Brain microvascular endothelial cell (primary cell): ENCODE measurements around the gene CACNA2D2.

Experiments used
- DNase-seq: peaks from one replicate; pipeline ENCODE4 v3.0.0-alpha.2; 2020
- H3K27ac ChIP-seq: fragments of 250-450 bp; sonication (Bioruptor Pico); 2 replicates; pipeline ENCODE4 v1.5.1; 2020; ENCODE audit warnings: mild to moderate bottlenecking, moderate library complexity
- H3K27me3 ChIP-seq: fragments of 250-450 bp; sonication (Bioruptor Pico); replicated peaks from 2 replicates; pipeline ENCODE4 v1.5.1; 2020; ENCODE audit warnings: mild to moderate bottlenecking
- H3K36me3 ChIP-seq: fragments of 250-450 bp; sonication (Bioruptor Pico); replicated peaks from 2 replicates; pipeline ENCODE4 v1.5.1; 2020; ENCODE audit warnings: mild to moderate bottlenecking
- H3K4me3 ChIP-seq: 2 replicates; pipeline ENCODE4 v1.5.1; 2011; ENCODE audit warnings: low read depth, mild to moderate bottlenecking, control low read depth, low read length, moderate library complexity
- in situ Hi-C: cut with HindIII; loops from 2 replicates; pipeline ENCODE4 v1.10.0; 2017; ENCODE audit warnings: low sequenced_read_pairs, low pct_ligation_motif_present
- TF ChIP-seq, protein P1 (sequence below): IDR thresholded peaks from 2 replicates; pipeline ENCODE4 v1.5.1; 2011; ENCODE audit warnings: low read depth, mild to moderate bottlenecking, moderate library complexity, low read length, control low read depth, inconsistent platforms; ENCODE audit errors: missing control alignments

The CACNA2D2 gene

DNA sequence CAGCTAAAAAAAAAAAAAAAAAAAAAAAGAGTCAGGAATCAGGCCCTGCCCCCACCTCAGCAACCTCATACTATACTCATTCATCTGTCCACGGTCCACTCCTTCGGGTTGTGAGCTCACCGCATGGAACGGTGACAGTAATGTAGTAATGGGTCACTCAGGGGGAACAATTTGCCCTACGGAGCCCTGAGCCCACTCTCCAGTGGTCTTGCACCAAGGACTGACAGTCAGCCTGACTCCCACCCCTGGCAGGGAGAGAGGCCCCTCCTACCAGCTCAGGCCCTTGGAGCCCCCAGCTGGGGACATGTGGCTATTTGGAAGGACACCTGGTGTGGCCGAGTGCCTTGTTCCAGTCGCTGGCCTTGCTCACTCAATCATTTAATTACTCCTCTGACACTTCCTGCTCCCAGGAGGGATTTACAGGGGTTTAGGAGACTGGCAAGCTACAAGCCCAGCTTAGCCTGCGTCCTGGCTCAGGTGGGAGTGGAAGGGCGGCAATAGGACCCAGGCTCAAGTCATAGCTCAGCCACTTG, 19.9 kb upstream of the CACNA2D2 start:
- no peak for DNase-seq
- in situ Hi-C loops, result no loop called here
- Histone ChIP-seq H3K36me3 (no peaks in the 10 kb centered on the region), H3K27ac (no peak overlapping the region), H3K4me3 (no peak overlapping the region), H3K27me3 (peaks cover 5% of the 10 kb centered on the region)
- TF ChIP-seq, protein P1, sequence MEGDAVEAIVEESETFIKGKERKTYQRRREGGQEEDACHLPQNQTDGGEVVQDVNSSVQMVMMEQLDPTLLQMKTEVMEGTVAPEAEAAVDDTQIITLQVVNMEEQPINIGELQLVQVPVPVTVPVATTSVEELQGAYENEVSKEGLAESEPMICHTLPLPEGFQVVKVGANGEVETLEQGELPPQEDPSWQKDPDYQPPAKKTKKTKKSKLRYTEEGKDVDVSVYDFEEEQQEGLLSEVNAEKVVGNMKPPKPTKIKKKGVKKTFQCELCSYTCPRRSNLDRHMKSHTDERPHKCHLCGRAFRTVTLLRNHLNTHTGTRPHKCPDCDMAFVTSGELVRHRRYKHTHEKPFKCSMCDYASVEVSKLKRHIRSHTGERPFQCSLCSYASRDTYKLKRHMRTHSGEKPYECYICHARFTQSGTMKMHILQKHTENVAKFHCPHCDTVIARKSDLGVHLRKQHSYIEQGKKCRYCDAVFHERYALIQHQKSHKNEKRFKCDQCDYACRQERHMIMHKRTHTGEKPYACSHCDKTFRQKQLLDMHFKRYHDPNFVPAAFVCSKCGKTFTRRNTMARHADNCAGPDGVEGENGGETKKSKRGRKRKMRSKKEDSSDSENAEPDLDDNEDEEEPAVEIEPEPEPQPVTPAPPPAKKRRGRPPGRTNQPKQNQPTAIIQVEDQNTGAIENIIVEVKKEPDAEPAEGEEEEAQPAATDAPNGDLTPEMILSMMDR, result no peak

DNA sequence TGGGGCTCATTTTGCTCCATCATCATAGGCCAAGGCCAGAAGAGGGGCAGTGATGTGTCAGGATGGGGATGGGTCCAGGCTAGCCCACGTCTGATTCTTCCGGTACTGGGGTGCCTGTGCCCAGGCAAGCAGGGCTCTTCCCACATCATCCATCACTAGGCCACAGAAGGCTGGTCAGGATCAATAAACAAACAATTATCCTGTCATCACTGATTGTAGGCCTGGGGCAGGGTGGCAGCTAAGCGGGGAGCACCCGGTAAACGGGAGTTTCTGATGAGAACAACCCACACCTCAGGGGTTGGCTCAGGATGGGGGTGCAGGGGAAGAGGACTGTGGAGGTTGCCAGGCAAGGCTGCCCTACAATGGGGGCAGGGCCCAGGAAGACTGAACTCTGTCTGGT, 18.1 kb upstream of the CACNA2D2 start:
- Histone ChIP-seq H3K4me3 (no peak overlapping the region), H3K27me3 (peaks cover 5% of the 10 kb centered on the region), H3K36me3 (no peaks in the 10 kb centered on the region), H3K27ac (no peak overlapping the region)
- in situ Hi-C loops, result no loop called here
- DNase-seq, result no peak
- TF ChIP-seq, protein P1, result no peak

GRCh38 chr3:50520849-50521248, 17.4 kb upstream of the CACNA2D2 start:
- DNase-seq, result no peak
- no peak overlapping the region for H3K4me3 ChIP-seq
- in situ Hi-C loops, result no loop called here
- H3K27ac ChIP-seq, result no peak overlapping the region
- H3K27me3 ChIP-seq, result peaks cover 5% of the 10 kb centered on the region
- H3K36me3 ChIP-seq, result no peaks in the 10 kb centered on the region
- TF ChIP-seq, protein P1, result no peak

- no peak overlapping the region for H3K4me3 ChIP-seq
- TF ChIP-seq, protein P1, result peak; percentile 95
- in situ Hi-C loops, result no loop called here
- H3K36me3 ChIP-seq, result no peaks in the 10 kb centered on the region
- H3K27ac ChIP-seq, result no peak overlapping the region
- peak; percentile 21 for DNase-seq
- H3K27me3 ChIP-seq, result peaks cover 5% of the 10 kb centered on the region
Observed at GRCh38 chr3:50519471-50520089, 16.1 kb upstream of the CACNA2D2 start.

DNA sequence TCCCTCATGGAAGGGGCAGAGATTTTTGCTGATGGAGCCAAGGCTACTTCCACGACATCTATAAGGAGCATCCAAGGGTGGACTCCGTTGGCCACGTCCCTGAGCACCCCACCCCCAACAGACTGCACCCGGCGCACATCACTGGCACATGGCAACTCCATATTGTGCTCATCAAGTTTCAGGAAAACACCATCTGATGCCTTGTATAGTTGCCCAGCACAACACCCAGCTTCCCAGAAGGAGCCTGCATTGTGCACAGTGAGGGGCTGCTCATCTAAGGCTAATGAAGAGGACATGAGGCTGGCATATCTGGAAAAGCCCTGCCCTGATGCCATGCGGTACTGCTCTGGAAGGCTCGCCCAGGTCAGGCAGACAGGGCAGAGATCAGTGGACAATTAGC, 15.0 kb upstream of the CACNA2D2 start:
- Histone ChIP-seq H3K27me3 (peaks cover 5% of the 10 kb centered on the region), H3K27ac (no peak overlapping the region), H3K36me3 (no peaks in the 10 kb centered on the region), H3K4me3 (no peak overlapping the region)
- TF ChIP-seq, protein P1, result no peak
- no peak for DNase-seq
- in situ Hi-C loops, result no loop called here

- no peak overlapping the region for H3K27ac ChIP-seq
- DNase-seq, result no peak
- in situ Hi-C loops, result no loop called here
- H3K27me3 ChIP-seq, result peaks cover 5% of the 10 kb centered on the region
- H3K36me3 ChIP-seq, result no peaks in the 10 kb centered on the region
- TF ChIP-seq, protein P1, result no peak
- no peak overlapping the region for H3K4me3 ChIP-seq
Observed at GRCh38 chr3:50517721-50518206, 14.3 kb upstream of the CACNA2D2 start.
